Neuron (in vitro differentiated cells): Measurements from ENCODE around the gene PDCD2L.

Experiments
- H2AFZ ChIP-seq: one replicate; pipeline ENCODE4 v1.6.1; 2013; ENCODE audit warnings: low read depth, mild to moderate bottlenecking, inconsistent platforms, low read length, moderate library complexity
- H3K27me3 ChIP-seq: one replicate; pipeline ENCODE4 v1.6.1; 2013; ENCODE audit warnings: low read length; ENCODE audit not compliant: insufficient read depth
- H3K36me3 ChIP-seq: one replicate; pipeline ENCODE4 v1.6.1; 2013; ENCODE audit warnings: low read length; ENCODE audit not compliant: insufficient read depth
- H3K4me1 ChIP-seq: one replicate; pipeline ENCODE4 v1.6.1; 2013; ENCODE audit warnings: low read length; ENCODE audit not compliant: insufficient read depth
- H3K4me3 ChIP-seq: 2 replicates; pipeline ENCODE4 v1.5.1; 2013; ENCODE audit warnings: mild to moderate bottlenecking, low read length, moderate library complexity
- H3K9me3 ChIP-seq: one replicate; pipeline ENCODE4 v1.6.1; 2013; ENCODE audit warnings: low read length

The PDCD2L gene

GRCh38 chr19:34404109-34404909 is at the start of gene PDCD2L:
TSS of gene PDCD2L (plus strand) at chr19:34404399. CDS start at chr19:34404431, 32 bp downstream.
- Histone ChIP-seq H3K27me3 (no peaks in the 10 kb centered on the region), H3K9me3 (no peaks in the 10 kb centered on the region), H3K4me1 (peaks cover 2% of the 10 kb centered on the region), H2AFZ (peak within 1 kb of the TSS; percentile 92), H3K36me3 (peaks cover 24% of the 10 kb centered on the region), H3K4me3 (peak within 1 kb of the TSS; percentile 78)

- no peak overlapping the region for H3K4me3 ChIP-seq
- H3K4me1 ChIP-seq = no peaks in the 10 kb centered on the region
- peaks cover 30% of the 10 kb centered on the region for H3K36me3 ChIP-seq
Measured at GRCh38 chr19:34355201-34355600, 49.0 kb upstream of the PDCD2L start.

GRCh38 chr19:34356875-34357274 is 47.3 kb upstream of the PDCD2L start:
- H3K36me3 ChIP-seq = peaks cover 23% of the 10 kb centered on the region
- H3K9me3 ChIP-seq = no peaks in the 10 kb centered on the region
- H3K4me3 ChIP-seq = no peak overlapping the region
- no peaks in the 10 kb centered on the region for H3K27me3 ChIP-seq
- no peak overlapping the region for H2AFZ ChIP-seq
- no peaks in the 10 kb centered on the region for H3K4me1 ChIP-seq

More at GRCh38 chr19:34355201-34355600, 49.0 kb upstream of the PDCD2L start:
- no peak overlapping the region for H2AFZ ChIP-seq
- no peaks in the 10 kb centered on the region for H3K9me3 ChIP-seq
- H3K27me3 ChIP-seq = no peaks in the 10 kb centered on the region

GRCh38 chr19:34357431-34357830 is 46.8 kb upstream of the PDCD2L start:
- Histone ChIP-seq H3K9me3 (no peaks in the 10 kb centered on the region), H2AFZ (no peak overlapping the region), H3K27me3 (no peaks in the 10 kb centered on the region), H3K4me3 (no peak overlapping the region), H3K4me1 (no peaks in the 10 kb centered on the region), H3K36me3 (peaks cover 23% of the 10 kb centered on the region)

- no peaks in the 10 kb centered on the region for H3K9me3 ChIP-seq
- no peak overlapping the region for H3K4me3 ChIP-seq
- no peak overlapping the region for H2AFZ ChIP-seq
- no peaks in the 10 kb centered on the region for H3K27me3 ChIP-seq
- no peaks in the 10 kb centered on the region for H3K4me1 ChIP-seq
- peaks cover 11% of the 10 kb centered on the region for H3K36me3 ChIP-seq
Measured at GRCh38 chr19:34359140-34359953, 44.9 kb upstream of the PDCD2L start.

- no peak overlapping the region for H2AFZ ChIP-seq
- H3K36me3 ChIP-seq = peaks cover 7% of the 10 kb centered on the region
- no peaks in the 10 kb centered on the region for H3K9me3 ChIP-seq
- no peak overlapping the region for H3K4me3 ChIP-seq
- peaks cover 3% of the 10 kb centered on the region for H3K4me1 ChIP-seq
- H3K27me3 ChIP-seq = no peaks in the 10 kb centered on the region
Measured at GRCh38 chr19:34359954-34360315, 44.3 kb upstream of the PDCD2L start.

GRCh38 chr19:34360354-34360909 is 43.8 kb upstream of the PDCD2L start:
- Histone ChIP-seq H3K27me3 (no peaks in the 10 kb centered on the region), H3K36me3 (peaks cover 3% of the 10 kb centered on the region), H3K9me3 (no peaks in the 10 kb centered on the region), H2AFZ (no peak overlapping the region), H3K4me3 (no peak overlapping the region), H3K4me1 (peaks cover 3% of the 10 kb centered on the region)

GRCh38 chr19:34362679-34363069 is 41.5 kb upstream of the PDCD2L start:
- H3K4me3 ChIP-seq = no peak overlapping the region
- H3K27me3 ChIP-seq = no peaks in the 10 kb centered on the region
- no peaks in the 10 kb centered on the region for H3K9me3 ChIP-seq
- H2AFZ ChIP-seq = no peak overlapping the region
- peaks cover 11% of the 10 kb centered on the region for H3K4me1 ChIP-seq
- H3K36me3 ChIP-seq = peaks cover 7% of the 10 kb centered on the region

- peaks cover 8% of the 10 kb centered on the region for H3K36me3 ChIP-seq
- peaks cover 11% of the 10 kb centered on the region for H3K4me1 ChIP-seq
- no peaks in the 10 kb centered on the region for H3K9me3 ChIP-seq
- H2AFZ ChIP-seq = no peak overlapping the region
- H3K4me3 ChIP-seq = no peak overlapping the region
- H3K27me3 ChIP-seq = no peaks in the 10 kb centered on the region
Measured at GRCh38 chr19:34363094-34363493, 41.1 kb upstream of the PDCD2L start.

GRCh38 chr19:34363930-34364329 is 40.3 kb upstream of the PDCD2L start:
- Histone ChIP-seq H3K4me3 (no peak overlapping the region), H3K9me3 (no peaks in the 10 kb centered on the region), H3K4me1 (peaks cover 11% of the 10 kb centered on the region), H3K27me3 (no peaks in the 10 kb centered on the region), H3K36me3 (peaks cover 16% of the 10 kb centered on the region), H2AFZ (no peak overlapping the region)

- Histone ChIP-seq H2AFZ (peak overlapping the region; percentile 39), H3K36me3 (peaks cover 21% of the 10 kb centered on the region), H3K4me3 (peak overlapping the region; percentile 95), H3K4me1 (peaks cover 11% of the 10 kb centered on the region), H3K27me3 (no peaks in the 10 kb centered on the region), H3K9me3 (no peaks in the 10 kb centered on the region)
Measured at GRCh38 chr19:34364462-34364829, 39.8 kb upstream of the PDCD2L start.

GRCh38 chr19:34364830-34365462 is 39.3 kb upstream of the PDCD2L start, which contains the start of gene GPI:
TSS of gene GPI (plus strand) at chr19:34365196. CDS start at chr19:34365267, 71 bp downstream.
- Histone ChIP-seq H3K4me1 (peaks cover 11% of the 10 kb centered on the region), H2AFZ (peak within 1 kb of the TSS; percentile 95), H3K27me3 (no peaks in the 10 kb centered on the region), H3K36me3 (peaks cover 26% of the 10 kb centered on the region), H3K4me3 (peak within 1 kb of the TSS; percentile 95), H3K9me3 (no peaks in the 10 kb centered on the region)
